Measurements from ENCODE around the gene KIF4A. TPM values are rescaled to one million over a fixed set of nuclear protein-coding genes. Genes with fewer than 3 reads are reported as not detected.

KIF4A gene
- total and polyA plus RNA-seq, 2 donors: 1.4 to 14.6 TPM

DNA sequence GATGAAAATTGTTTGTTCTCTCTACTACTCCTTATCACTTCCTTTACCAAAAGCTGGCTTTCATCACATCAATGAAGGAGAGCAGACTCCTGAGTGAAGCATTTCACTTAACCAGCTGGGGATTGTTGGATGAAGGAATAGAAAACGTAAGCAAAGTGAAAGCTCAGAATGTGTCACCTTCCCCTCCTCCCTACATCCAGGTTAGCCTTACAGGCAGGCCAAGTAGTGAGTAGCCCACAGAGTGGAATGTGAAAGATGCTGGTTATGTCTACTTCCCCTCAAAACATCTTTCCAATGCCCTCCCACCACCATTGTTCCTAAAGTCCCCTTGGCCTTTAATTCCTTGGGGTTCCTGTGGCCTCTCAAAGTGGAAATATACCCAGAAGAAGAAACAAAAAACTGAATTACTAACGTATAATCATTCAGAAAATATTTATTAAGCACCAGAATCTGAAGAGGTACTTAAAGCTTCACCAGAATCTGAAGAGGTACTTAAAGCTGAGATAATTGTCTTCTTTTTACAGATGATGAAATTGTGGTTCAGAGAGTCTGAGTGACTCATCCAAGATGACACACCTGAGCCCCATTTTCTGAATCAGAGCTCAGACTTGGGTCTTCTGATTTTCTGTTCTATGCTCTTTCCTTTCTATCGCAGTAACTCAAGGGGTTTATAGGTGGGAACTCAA lies 36.4 kb upstream of the KIF4A start:
- H3K27ac ChIP-seq (ENCODE audit: low read depth in 1 of 2, low read length in 1 of 2): no peak overlapping the region
- WGBS: 96% methylated on average over 3 of the region's 3 CpGs
- no peaks in the 10 kb centered on the region for H3K36me3 ChIP-seq (ENCODE audit: control insufficient read depth in 2 of 2, insufficient read depth in 2 of 2, low read length in 1 of 2)
- no peak for DNase-seq (ENCODE audit: low read depth in 6 of 9, low spot score in 9 of 9)
- no peaks in the 10 kb centered on the region for H3K9me3 ChIP-seq (ENCODE audit: control insufficient read depth in 2 of 2, insufficient read depth in 1 of 2, low read length in 1 of 2)
- H3K4me3 ChIP-seq (ENCODE audit: low read length in 2 of 2): no peak overlapping the region
- H3K27me3 ChIP-seq (ENCODE audit: control insufficient read depth in 2 of 2, insufficient read depth in 1 of 2, low read length in 1 of 2): no peaks in the 10 kb centered on the region
- H3K4me1 ChIP-seq (ENCODE audit: control insufficient read depth in 2 of 2, insufficient read depth in 2 of 2, low read length in 2 of 2): no peaks in the 10 kb centered on the region

- Histone ChIP-seq H3K27ac (ENCODE audit: low read depth in 1 of 2, low read length in 1 of 2) (no peak overlapping the region), H3K9me3 (ENCODE audit: control insufficient read depth in 2 of 2, insufficient read depth in 1 of 2, low read length in 1 of 2) (no peaks in the 10 kb centered on the region), H3K4me1 (ENCODE audit: control insufficient read depth in 2 of 2, insufficient read depth in 2 of 2, low read length in 2 of 2) (no peaks in the 10 kb centered on the region), H3K27me3 (ENCODE audit: control insufficient read depth in 2 of 2, insufficient read depth in 1 of 2, low read length in 1 of 2) (no peaks in the 10 kb centered on the region), H3K36me3 (ENCODE audit: control insufficient read depth in 2 of 2, insufficient read depth in 2 of 2, low read length in 1 of 2) (no peaks in the 10 kb centered on the region), H3K4me3 (ENCODE audit: low read length in 2 of 2) (no peak overlapping the region)
- no peak for DNase-seq (ENCODE audit: low read depth in 6 of 9, low spot score in 9 of 9)
- WGBS: 97% methylated on average over 1 of the region's 1 CpG
Observed at GRCh38 chrX:70254063-70254400, 35.9 kb upstream of the KIF4A start.

- Histone ChIP-seq H3K9me3 (ENCODE audit: control insufficient read depth in 2 of 2, insufficient read depth in 1 of 2, low read length in 1 of 2) (no peaks in the 10 kb centered on the region), H3K4me1 (ENCODE audit: control insufficient read depth in 2 of 2, insufficient read depth in 2 of 2, low read length in 2 of 2) (no peaks in the 10 kb centered on the region), H3K4me3 (ENCODE audit: low read length in 2 of 2) (no peak overlapping the region), H3K27me3 (ENCODE audit: control insufficient read depth in 2 of 2, insufficient read depth in 1 of 2, low read length in 1 of 2) (no peaks in the 10 kb centered on the region), H3K36me3 (ENCODE audit: control insufficient read depth in 2 of 2, insufficient read depth in 2 of 2, low read length in 1 of 2) (no peaks in the 10 kb centered on the region), H3K27ac (ENCODE audit: low read depth in 1 of 2, low read length in 1 of 2) (no peak overlapping the region)
- DNase-seq (ENCODE audit: low read depth in 6 of 9, low spot score in 9 of 9): no peak
- WGBS: 98% methylated on average over 3 of the region's 3 CpGs
Observed at GRCh38 chrX:70254909-70255308, 35.0 kb upstream of the KIF4A start.

GRCh38 chrX:70255452-70255851 lies 34.5 kb upstream of the KIF4A start:
- no peak overlapping the region for H3K27ac ChIP-seq (ENCODE audit: low read depth in 1 of 2, low read length in 1 of 2)

GRCh38 chrX:70257423-70258288 lies 32.2 kb upstream of the KIF4A start:
- Histone ChIP-seq H3K4me1 (ENCODE audit: control insufficient read depth in 2 of 2, insufficient read depth in 2 of 2, low read length in 2 of 2) (no peaks in the 10 kb centered on the region), H3K9me3 (ENCODE audit: control insufficient read depth in 2 of 2, insufficient read depth in 1 of 2, low read length in 1 of 2) (no peaks in the 10 kb centered on the region), H3K4me3 (ENCODE audit: low read length in 2 of 2) (no peak overlapping the region), H3K27ac (ENCODE audit: low read depth in 1 of 2, low read length in 1 of 2) (no peak overlapping the region), H3K36me3 (ENCODE audit: control insufficient read depth in 2 of 2, insufficient read depth in 2 of 2, low read length in 1 of 2) (no peaks in the 10 kb centered on the region), H3K27me3 (ENCODE audit: control insufficient read depth in 2 of 2, insufficient read depth in 1 of 2, low read length in 1 of 2) (no peaks in the 10 kb centered on the region)
- 93% methylated on average over 5 of the region's 5 CpGs for WGBS
- DNase-seq (ENCODE audit: low read depth in 6 of 9, low spot score in 9 of 9): no peak

More at GRCh38 chrX:70255452-70255851, 34.5 kb upstream of the KIF4A start:
- no peaks in the 10 kb centered on the region for H3K36me3 ChIP-seq (ENCODE audit: control insufficient read depth in 2 of 2, insufficient read depth in 2 of 2, low read length in 1 of 2)
- H3K9me3 ChIP-seq (ENCODE audit: control insufficient read depth in 2 of 2, insufficient read depth in 1 of 2, low read length in 1 of 2): no peaks in the 10 kb centered on the region
- DNase-seq (ENCODE audit: low read depth in 6 of 9, low spot score in 9 of 9): no peak
- 97% methylated on average over 2 of the region's 2 CpGs for WGBS
- H3K4me1 ChIP-seq (ENCODE audit: control insufficient read depth in 2 of 2, insufficient read depth in 2 of 2, low read length in 2 of 2): no peaks in the 10 kb centered on the region
- H3K4me3 ChIP-seq (ENCODE audit: low read length in 2 of 2): no peak overlapping the region
- no peaks in the 10 kb centered on the region for H3K27me3 ChIP-seq (ENCODE audit: control insufficient read depth in 2 of 2, insufficient read depth in 1 of 2, low read length in 1 of 2)

DNA sequence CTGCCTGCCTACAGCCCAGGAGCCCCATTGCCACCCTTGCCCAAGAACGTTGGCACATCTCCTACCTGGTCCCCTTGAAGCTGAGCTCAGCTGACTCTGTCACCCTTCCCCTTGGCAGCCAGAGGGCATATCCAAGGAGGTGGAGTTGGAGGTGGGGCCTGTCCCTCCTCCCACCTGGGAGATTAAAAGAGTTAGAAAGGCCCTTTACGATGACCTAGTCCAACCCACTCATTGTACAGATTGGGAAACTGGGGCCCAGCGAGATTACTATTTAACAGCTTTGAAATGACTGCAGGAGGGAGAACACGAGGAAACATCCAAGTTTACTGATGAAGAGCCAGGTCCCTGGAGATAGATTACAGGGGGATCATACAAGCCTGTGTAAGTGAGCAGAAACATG lies 29.8 kb upstream of the KIF4A start, which contains the start of gene P2RY4:
TSS of gene P2RY4 (minus strand) at position 101 of the 400 bp plus-strand sequence. CDS start 580 bp downstream, outside the sequence.
- no peak within 1 kb of the TSS for H3K4me3 ChIP-seq (ENCODE audit: low read length in 2 of 2)
- 93% methylated on average over 4 of the region's 4 CpGs for WGBS
- no peak for DNase-seq (ENCODE audit: low read depth in 6 of 9, low spot score in 9 of 9)
- no peaks in the 10 kb centered on the region for H3K9me3 ChIP-seq (ENCODE audit: control insufficient read depth in 2 of 2, insufficient read depth in 1 of 2, low read length in 1 of 2)
- no peaks in the 10 kb centered on the region for H3K27me3 ChIP-seq (ENCODE audit: control insufficient read depth in 2 of 2, insufficient read depth in 1 of 2, low read length in 1 of 2)
- H3K36me3 ChIP-seq (ENCODE audit: control insufficient read depth in 2 of 2, insufficient read depth in 2 of 2, low read length in 1 of 2): no peaks in the 10 kb centered on the region
- H3K4me1 ChIP-seq (ENCODE audit: control insufficient read depth in 2 of 2, insufficient read depth in 2 of 2, low read length in 2 of 2): no peaks in the 10 kb centered on the region
- no peak within 1 kb of the TSS for H3K27ac ChIP-seq (ENCODE audit: low read depth in 1 of 2, low read length in 1 of 2)

DNA sequence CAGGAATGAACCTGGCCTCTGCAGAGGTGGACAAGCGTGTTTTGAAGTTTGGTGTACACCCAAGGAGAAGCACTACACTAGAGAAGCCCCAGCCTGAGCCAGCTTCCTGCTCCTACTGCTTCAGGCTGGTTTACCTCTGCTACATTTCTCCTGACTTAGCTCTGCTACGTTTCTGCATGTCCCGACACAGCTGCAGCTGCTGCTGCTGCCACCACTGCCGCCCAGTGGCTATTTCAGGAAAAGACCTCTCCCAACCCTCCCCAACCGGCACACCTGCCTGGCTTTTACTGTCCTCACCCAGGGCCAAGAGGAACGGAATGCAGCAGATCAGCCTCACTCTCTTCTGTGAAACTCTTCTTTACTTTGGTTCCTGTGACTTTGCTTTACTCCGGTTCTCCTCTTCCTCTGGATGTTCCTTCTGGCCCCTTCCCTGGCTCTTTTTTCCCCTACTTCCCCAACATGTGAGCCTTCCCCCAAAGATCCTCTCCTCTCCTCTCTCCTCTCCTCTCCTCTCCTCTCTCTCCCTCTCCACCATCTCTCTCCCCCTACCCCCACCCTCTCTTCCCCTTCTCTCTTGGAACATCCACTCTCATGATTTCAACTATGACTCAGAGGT lies 26.8 kb upstream of the KIF4A start:
- Histone ChIP-seq H3K4me3 (ENCODE audit: low read length in 2 of 2) (no peak overlapping the region), H3K27me3 (ENCODE audit: control insufficient read depth in 2 of 2, insufficient read depth in 1 of 2, low read length in 1 of 2) (no peaks in the 10 kb centered on the region), H3K4me1 (ENCODE audit: control insufficient read depth in 2 of 2, insufficient read depth in 2 of 2, low read length in 2 of 2) (no peaks in the 10 kb centered on the region), H3K36me3 (ENCODE audit: control insufficient read depth in 2 of 2, insufficient read depth in 2 of 2, low read length in 1 of 2) (no peaks in the 10 kb centered on the region), H3K27ac (ENCODE audit: low read depth in 1 of 2, low read length in 1 of 2) (no peak overlapping the region), H3K9me3 (ENCODE audit: control insufficient read depth in 2 of 2, insufficient read depth in 1 of 2, low read length in 1 of 2) (no peaks in the 10 kb centered on the region)
- peak in 8 of 9 donors; percentile 2 to 55 (median 22) for DNase-seq (ENCODE audit: low read depth in 6 of 9, low spot score in 9 of 9)
- 39% methylated on average over 7 of the region's 7 CpGs for WGBS

DNA sequence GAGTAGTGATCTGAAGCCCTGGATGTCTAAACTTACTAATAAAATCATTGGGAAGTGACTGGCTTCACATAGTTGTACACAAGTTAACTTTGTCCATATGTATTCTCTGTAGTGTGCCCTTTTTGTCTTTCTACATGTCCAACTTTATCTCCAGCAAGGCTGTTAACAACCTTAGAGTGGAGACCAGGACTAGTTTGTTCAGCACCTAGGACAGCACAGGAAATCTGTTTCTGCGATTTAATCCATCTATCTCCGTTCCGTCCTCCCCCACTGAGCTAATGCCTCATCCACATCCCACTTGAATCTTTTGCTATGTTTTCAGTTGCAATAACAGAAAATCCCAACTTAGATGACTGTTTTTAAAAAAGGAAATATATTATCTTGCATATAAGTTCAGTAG lies 25.1 kb upstream of the KIF4A start:
- H3K27ac ChIP-seq (ENCODE audit: low read depth in 1 of 2, low read length in 1 of 2): no peak overlapping the region
- 90% methylated on average over 3 of the region's 3 CpGs for WGBS
- H3K4me1 ChIP-seq (ENCODE audit: control insufficient read depth in 2 of 2, insufficient read depth in 2 of 2, low read length in 2 of 2): no peaks in the 10 kb centered on the region
- DNase-seq (ENCODE audit: low read depth in 6 of 9, low spot score in 9 of 9): no peak
- no peak overlapping the region for H3K4me3 ChIP-seq (ENCODE audit: low read length in 2 of 2)
- no peaks in the 10 kb centered on the region for H3K36me3 ChIP-seq (ENCODE audit: control insufficient read depth in 2 of 2, insufficient read depth in 2 of 2, low read length in 1 of 2)
- no peaks in the 10 kb centered on the region for H3K9me3 ChIP-seq (ENCODE audit: control insufficient read depth in 2 of 2, insufficient read depth in 1 of 2, low read length in 1 of 2)
- no peaks in the 10 kb centered on the region for H3K27me3 ChIP-seq (ENCODE audit: control insufficient read depth in 2 of 2, insufficient read depth in 1 of 2, low read length in 1 of 2)

GRCh38 chrX:70268034-70268433 lies 21.9 kb upstream of the KIF4A start, which contains the start of gene ARR3:
ARR3 (plus strand) TSS chrX:70268334; CDS start chrX:70269386, 1,052 bp downstream.
- no peaks in the 10 kb centered on the region for H3K27me3 ChIP-seq (ENCODE audit: control insufficient read depth in 2 of 2, insufficient read depth in 1 of 2, low read length in 1 of 2)
- H3K27ac ChIP-seq (ENCODE audit: low read depth in 1 of 2, low read length in 1 of 2): no peak within 1 kb of the TSS
- no peaks in the 10 kb centered on the region for H3K36me3 ChIP-seq (ENCODE audit: control insufficient read depth in 2 of 2, insufficient read depth in 2 of 2, low read length in 1 of 2)
- H3K9me3 ChIP-seq (ENCODE audit: control insufficient read depth in 2 of 2, insufficient read depth in 1 of 2, low read length in 1 of 2): no peaks in the 10 kb centered on the region
- no peak for DNase-seq (ENCODE audit: low read depth in 6 of 9, low spot score in 9 of 9)
- H3K4me1 ChIP-seq (ENCODE audit: control insufficient read depth in 2 of 2, insufficient read depth in 2 of 2, low read length in 2 of 2): no peaks in the 10 kb centered on the region
- H3K4me3 ChIP-seq (ENCODE audit: low read length in 2 of 2): no peak within 1 kb of the TSS
